GM18502 (cell line): ENCODE results near the gene ACTR3C.

ENCODE experiments used
- ATAC-seq: cut with Tn5 transposase; IDR thresholded peaks from one replicate; pipeline ENCODE4 v1.9.1; 2021; ENCODE audit warnings: mild to moderate bottlenecking; ENCODE audit not compliant: unreplicated experiment, poor library complexity

ACTR3C gene

GRCh38 chr7:150337179-150337578, 13.8 kb upstream of the ACTR3C start:
- no peak for ATAC-seq

GRCh38 chr7:150336746-150337145, 13.4 kb upstream of the ACTR3C start:
- ATAC-seq, result no peak

GRCh38 chr7:150335774-150336112, 12.4 kb upstream of the ACTR3C start:
- ATAC-seq, result no peak

GRCh38 chr7:150335108-150335773, 11.9 kb upstream of the ACTR3C start:
- no peak for ATAC-seq

- ATAC-seq, result no peak
These were observed 10.8 kb upstream of the ACTR3C start for GRCh38 chr7:150334108-150334507.

- no peak for ATAC-seq
These were observed 10.3 kb upstream of the ACTR3C start for GRCh38 chr7:150333659-150334058.

GRCh38 chr7:150332852-150333635, 9.7 kb upstream of the ACTR3C start:
- no peak for ATAC-seq

GRCh38 chr7:150330211-150330885, 7.0 kb upstream of the ACTR3C start:
- no peak for ATAC-seq

- ATAC-seq, result no peak
These were observed 6.2 kb upstream of the ACTR3C start for GRCh38 chr7:150329331-150330120.

- no peak for ATAC-seq
These were observed 4.0 kb upstream of the ACTR3C start for GRCh38 chr7:150327308-150327707.

- ATAC-seq, result no peak
These were observed 3.4 kb upstream of the ACTR3C start for GRCh38 chr7:150326657-150327268.

GRCh38 chr7:150325901-150326300, 2.6 kb upstream of the ACTR3C start:
- ATAC-seq, result no peak

- ATAC-seq, result no peak
These were observed 1.8 kb upstream of the ACTR3C start for GRCh38 chr7:150325110-150325611.

- ATAC-seq, result no peak
These were observed 1.1 kb upstream of the ACTR3C start for GRCh38 chr7:150324373-150324961.

GRCh38 chr7:150323682-150324372, 482 bp upstream of the ACTR3C start:
- peak; percentile 17 for ATAC-seq

GRCh38 chr7:150322114-150322832, 1.1 kb downstream of the ACTR3C start:
- no peak for ATAC-seq

- ATAC-seq, result no peak
These were observed 1.6 kb downstream of the ACTR3C start for GRCh38 chr7:150321788-150322113.

GRCh38 chr7:150317748-150318444, 5.4 kb downstream of the ACTR3C start:
- no peak for ATAC-seq
